GM21737 (cell line): ENCODE measurements around the gene B3GALT6.

Experiments
- ATAC-seq: cut with Tn5 transposase; IDR thresholded peaks from one replicate; pipeline ENCODE4 v1.9.1; 2021; ENCODE audit warnings: mild to moderate bottlenecking, moderate library complexity; ENCODE audit not compliant: unreplicated experiment

The B3GALT6 gene

DNA sequence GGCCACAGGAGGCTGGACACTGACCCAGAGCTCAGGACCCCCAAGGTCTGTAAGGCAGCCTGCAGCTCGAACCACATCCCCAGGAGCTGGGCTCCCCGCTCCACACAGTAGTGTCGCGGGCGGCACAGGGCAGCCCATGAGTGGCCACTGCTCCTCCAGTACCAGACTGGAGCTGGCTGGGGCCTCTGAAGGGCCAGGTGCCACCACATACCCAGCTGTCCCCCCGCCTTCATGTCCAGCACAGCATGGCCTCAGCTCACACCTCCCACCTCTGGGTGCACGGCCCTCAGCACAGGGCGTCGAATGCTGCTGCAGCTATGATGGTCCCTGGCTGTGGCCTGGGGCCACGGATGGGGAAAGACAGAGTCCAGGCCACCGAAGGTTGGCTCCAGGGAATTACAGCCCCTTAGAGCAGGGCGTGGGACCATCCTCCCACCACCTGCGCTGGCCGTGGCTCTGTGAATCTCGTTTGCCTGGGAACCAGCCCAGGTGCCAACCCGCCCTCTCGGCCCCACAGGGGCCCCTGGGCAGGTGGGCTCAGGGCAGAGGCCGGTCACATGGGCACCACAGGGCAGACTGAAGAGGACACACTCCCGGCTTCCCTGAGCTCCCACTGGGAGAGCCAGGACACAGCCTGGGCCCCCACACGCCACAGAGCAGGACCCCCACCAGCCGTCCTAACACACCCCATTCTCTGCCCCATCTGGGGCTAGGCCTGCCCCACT, 16.0 kb upstream of the B3GALT6 start:
- no peak for ATAC-seq

- ATAC-seq, result no peak
Measured at GRCh38 chr1:1216770-1217620, 15.0 kb upstream of the B3GALT6 start.

DNA sequence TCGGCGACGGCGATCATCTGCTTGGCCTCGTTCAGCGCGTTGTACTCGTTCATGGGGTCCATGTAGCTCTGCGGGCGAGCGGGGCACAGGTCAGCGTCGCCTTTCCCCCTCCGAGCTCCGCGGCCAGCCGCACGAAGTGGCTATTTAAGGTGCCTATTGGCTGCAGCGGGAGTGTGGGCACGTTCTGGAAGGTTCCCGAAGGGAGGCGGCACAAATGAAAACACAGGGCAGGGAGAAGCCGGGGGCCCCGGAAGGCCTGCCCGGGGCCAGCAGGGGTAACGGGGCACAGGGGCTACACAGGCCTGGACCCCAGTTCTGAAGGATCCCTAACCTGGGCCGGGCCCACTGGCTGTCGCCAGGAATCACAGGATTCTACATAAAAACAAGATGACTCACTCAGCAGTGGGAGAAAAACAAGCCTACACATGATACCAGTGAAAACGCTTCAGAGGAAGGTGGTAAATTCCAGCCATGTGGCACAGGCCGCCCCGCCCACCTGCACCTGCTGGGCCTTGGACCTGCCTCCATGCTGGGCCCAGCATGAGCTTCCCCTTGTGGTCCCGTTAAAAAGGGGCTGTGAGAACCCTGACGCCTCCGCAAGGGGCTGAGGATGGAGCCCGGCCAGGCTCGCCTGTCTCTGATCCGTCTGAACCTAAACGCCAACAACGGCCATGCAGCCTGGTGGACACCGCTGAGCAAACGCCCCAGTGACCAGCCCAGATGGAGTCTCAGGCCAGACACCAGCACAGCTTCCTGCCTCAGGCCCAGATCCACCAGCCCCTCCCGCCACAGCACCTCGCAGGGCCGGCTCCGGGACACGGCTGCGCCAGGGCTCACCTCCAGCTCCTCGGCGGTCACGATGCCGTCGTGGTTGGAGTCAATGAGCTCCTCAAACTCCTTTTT, 14.2 kb upstream of the B3GALT6 start:
- ATAC-seq, result no peak

GRCh38 chr1:1218524-1219200, 13.4 kb upstream of the B3GALT6 start:
- no peak for ATAC-seq

DNA sequence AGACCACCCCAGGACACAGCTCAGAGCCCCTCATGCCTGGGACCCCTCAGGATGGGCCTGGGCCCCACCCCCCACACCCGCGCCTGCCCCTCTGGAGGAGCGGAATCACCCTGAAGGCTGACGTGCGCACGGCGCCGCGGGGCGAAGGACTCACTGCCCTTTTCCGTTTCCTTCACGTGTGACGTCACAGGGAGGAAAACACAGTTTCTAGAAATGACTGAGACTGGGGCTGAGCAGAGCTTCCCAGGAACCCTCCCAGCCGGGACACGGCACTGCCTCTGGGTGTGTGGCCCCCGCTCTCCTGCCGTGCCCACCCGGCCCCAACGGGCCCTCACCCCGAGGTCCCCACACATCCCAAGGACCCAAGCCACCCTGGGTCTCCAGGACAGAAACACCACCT, 12.7 kb upstream of the B3GALT6 start:
- ATAC-seq, result no peak

DNA sequence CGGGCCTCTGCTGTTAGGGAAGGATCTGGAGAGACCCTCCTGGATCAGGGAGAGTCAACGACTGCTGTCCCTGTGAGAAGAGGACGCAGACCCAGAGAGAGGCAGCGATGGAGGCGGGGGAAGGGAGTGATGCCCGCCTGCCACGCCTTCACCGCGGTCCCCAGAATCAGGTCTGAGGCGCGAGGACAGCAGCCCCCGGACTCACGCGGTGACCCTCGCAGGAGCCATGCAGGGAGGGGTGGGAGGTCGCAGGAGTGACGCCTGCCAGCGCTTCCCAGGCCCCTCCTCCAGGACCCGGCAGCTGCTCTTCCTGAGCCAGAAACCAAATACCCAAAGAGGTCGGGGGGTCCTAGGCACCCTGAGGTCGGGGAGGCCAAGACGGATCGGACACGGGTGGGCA, 11.8 kb upstream of the B3GALT6 start:
- ATAC-seq, result no peak

DNA sequence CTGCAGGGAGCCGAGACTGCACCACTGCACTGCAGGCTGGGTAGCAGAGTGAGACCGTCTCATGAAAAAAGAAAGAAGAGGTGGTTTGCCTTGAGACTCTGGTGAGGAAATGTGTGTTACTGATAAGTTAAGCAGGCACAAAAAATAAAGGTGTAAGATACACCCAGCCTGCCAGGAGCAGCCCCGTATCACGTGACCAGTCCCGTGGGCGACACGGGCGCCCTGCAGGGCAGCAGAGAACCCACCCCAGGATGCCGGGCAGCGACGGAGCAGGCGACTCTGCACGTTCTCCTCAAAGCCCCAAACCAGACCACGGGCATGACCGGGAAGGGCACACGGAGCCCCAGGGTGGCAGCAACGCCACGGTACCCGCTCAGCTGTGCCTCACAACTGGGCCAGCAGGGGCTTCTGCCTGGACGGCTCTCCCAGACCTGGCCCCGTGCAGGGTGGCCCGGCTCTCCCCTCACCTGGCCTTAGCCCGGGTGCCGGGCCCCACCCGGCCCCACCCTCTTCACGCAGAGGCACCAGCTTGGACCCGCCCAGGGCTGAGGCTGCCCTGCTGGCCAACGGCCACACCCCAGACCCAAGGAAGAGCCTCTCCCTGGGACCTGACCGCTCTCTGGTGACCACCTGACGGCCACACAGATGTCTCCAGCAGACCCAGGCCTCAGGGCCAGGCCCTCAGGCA, 10.0 kb upstream of the B3GALT6 start:
- ATAC-seq, result no peak

GRCh38 chr1:1222575-1223225, 9.3 kb upstream of the B3GALT6 start:
- no peak for ATAC-seq

DNA sequence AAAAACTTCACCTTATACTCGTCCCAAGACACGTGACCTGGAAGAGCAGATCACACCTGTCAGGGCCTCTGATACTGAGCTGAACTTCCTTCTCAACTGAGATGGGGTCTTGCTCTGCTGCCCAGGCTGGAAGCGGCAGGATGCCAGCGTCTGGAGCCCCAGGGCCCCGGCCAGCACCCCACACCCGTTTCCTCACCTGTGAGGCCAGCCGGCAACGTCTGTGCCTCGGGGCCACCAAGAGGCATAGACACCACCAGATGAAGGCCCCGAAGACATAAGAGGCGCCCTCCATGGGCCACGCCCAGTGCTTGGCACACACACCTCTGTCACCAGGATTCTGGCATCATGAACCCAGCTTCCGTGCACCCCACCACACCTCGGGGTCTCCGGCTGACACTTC, 8.7 kb upstream of the B3GALT6 start:
- ATAC-seq, result no peak

- no peak for ATAC-seq
Measured at GRCh38 chr1:1223891-1224290, 8.1 kb upstream of the B3GALT6 start.

- no peak for ATAC-seq
Measured at GRCh38 chr1:1225238-1225845, 6.7 kb upstream of the B3GALT6 start.

GRCh38 chr1:1225913-1226312, 6.1 kb upstream of the B3GALT6 start:
- no peak for ATAC-seq

GRCh38 chr1:1226566-1227362, 5.3 kb upstream of the B3GALT6 start:
- ATAC-seq, result no peak

GRCh38 chr1:1227386-1227785, 4.7 kb upstream of the B3GALT6 start:
- ATAC-seq, result no peak

DNA sequence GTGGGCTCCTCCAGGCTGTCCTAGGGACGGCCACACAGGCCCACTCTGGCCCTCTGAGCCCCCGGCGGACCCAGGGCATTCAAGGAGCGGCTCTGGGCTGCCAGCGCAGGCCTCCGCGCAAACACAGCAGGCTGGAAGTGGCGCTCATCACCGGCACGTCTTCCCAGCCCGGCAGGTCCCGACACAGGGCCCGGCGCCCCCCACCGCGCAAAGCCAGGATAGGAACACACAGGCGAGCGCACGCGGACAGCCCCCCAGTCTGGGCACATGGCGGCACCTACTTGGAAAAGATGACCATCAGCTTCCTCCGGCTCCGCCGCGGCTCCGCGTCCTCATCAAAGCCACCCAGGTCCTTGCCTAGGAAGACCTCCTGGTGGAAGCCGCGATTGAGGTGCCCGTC, 3.9 kb upstream of the B3GALT6 start:
- no peak for ATAC-seq

GRCh38 chr1:1228596-1229321, 3.3 kb upstream of the B3GALT6 start:
- ATAC-seq, result no peak

- no peak for ATAC-seq
Measured at GRCh38 chr1:1229770-1230169, 2.3 kb upstream of the B3GALT6 start.
